Midbrain (tissue), 1 donor: ENCODE measurements around the gene KRTAP10-12.
"Not testable (repeated sequence)": the region's sequence is repeated elsewhere in the genome, so short reads cannot be mapped to it uniquely, and the experiment has no call there.

Experiments used
- DNase-seq: peaks from one replicate; lab custom pipeline; 2025; lab: John Stamatoyannopoulos, UW

KRTAP10-12 gene

DNA sequence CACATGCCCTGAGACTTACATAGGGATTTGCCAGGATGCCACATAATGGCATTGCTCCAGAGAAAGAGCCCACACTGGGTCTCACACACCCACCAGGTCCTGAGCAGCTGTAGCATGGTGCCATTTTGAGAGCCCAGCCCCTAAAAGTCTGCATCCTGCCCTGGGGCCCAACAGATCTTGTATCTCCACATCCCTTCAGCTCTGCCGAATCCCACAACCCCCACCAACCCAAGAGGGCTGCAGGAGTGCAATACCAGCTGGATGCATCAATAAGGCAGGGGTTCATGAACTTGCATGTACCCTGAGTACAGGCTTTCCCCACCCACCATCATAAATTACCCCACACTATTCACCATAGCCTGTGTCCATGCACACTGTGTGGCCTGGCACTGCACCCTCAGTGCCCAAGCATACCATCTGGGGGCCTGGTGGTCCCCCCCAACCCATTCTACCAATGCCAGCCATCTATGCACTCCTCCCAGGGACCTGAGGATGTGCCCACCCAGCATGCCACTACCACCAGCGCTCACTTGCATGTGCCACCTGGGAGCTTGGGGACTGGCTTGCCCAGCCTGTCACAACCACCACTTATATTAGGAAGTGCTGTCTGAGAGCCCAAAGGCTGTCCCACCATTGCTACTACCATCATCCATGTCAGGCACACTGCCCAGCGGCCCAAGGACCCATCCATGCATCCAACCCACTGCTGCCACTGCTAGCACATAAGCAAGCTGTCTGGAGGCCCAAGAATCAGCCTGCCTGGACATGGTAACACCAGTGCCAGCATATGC lies 26.1 kb upstream of the KRTAP10-12 start:
- DNase-seq = no peak

DNA sequence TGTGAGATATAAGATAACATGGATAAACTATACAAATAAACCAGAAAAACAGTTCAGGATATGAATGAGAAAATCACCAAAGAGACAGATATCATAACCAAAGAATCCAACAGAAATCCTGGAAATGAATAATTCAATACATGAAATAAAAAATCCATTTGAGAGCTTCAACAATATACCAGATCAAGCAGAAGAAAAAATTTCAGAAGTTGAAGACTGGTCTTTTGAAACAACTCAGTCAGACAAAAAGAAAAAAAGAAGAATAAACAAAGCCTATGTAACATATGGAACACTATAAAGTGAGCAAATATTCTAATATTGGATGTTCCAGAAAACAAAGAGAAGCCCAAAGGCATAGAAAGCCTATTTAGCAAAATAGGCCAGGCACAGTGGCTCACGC lies 25.1 kb upstream of the KRTAP10-12 start:
- no peak for DNase-seq

DNA sequence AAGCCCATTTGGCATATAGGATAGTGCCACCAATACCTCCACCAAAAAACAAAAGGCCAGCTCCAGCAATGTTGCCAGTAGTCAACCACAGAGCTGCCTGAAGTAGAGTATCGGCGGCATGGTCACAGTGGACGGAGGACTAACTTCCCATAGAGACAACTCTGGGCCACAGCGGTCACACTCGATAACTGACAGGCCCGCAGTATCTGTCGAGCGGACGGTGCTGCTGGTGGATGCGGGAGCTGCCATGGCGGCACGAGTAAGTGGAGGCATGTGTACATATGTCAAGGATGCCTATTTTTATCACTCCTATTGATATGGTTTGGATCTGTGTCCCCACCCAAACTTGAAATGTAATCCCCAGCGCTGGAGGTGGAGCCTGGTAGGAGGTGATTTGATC lies 19.1 kb upstream of the KRTAP10-12 start:
- DNase-seq = no peak

DNA sequence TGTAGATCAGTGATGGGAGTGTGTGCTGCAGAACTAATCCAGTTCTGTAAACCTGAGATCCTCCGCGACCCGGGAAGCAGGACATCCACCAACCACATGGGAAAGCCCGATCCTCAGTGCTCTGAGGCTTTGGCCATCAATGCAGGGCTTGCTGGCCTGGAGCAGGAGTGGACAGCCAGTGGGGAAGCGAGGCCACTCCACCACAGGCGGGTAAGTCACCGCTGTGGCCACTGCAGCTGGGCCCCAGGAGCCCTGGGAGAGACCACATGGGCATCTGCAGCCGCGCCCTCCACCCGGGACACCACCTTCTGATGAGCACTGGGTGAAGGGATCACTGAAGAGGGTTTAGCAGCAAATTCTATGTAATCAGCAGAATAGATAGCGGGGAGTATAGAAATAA lies 15.8 kb upstream of the KRTAP10-12 start:
- no peak for DNase-seq

DNA sequence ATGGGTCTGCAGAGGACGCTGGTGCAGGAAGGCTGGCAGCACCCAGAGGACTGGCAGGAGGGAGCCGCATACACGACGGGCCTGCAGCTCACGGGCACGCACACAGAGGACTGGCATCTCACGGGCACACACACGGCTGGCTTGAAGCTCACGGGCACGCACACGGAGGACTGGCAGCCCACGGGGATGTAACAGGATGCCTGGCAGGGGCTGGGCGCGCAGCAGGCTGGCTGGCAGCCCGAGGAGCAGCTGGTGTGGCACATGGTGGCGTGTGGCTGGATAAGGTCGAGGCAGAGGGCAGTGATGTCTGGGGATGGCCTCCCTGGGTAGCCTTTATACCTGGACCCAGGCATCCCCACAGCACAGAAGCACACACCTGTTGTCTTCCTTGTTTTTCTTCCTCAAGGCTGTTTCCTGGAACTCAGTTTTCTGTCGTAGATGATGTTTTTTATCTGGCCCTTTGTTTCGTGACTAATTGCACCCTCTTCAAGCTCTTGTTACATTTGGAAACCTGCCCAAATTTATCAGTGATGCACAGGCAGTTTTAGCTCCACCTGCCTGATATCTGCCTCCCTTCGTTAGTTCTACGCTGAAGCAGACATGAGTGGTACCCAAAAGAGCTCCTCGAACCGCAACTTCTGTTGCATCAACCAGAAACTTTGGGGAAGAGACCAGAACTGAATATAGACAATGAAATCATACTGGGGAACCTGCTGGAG lies 15.0 kb upstream of the KRTAP10-12 start, which contains the start of gene KRTAP12-1:
Gene KRTAP12-1, minus strand, starts transcription at position 303 of the 719 bp plus-strand sequence. Its CDS starts 40 bp downstream, at position 263.
- no peak for DNase-seq

DNA sequence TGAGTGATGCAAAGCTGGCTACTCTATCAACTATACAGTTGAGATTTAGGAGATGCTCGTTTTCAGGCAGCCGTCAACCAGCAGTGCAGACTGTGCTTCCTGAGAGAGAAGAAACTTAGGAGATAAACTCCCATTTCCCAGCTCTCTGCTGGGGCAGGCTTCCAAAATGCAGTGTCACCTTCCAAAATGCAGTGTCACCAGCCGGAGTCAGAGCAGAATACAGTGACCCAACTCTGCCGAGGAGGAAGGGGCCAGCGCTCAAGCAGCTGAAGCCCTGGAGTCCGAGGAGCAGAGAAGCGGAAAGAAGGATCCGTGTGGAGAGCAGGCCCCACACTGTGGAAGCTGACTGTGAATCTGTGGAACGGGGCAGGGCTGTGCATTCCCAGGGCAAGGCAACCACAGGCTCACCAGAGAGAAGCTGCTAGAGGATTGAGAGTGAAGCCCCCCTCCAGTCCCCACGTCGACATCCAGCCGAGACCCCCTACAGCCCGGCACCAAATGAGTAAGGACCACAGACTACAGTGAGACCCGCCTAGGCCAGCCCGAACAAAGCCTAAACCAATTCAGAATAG lies 14.3 kb upstream of the KRTAP10-12 start:
- no peak for DNase-seq

DNA sequence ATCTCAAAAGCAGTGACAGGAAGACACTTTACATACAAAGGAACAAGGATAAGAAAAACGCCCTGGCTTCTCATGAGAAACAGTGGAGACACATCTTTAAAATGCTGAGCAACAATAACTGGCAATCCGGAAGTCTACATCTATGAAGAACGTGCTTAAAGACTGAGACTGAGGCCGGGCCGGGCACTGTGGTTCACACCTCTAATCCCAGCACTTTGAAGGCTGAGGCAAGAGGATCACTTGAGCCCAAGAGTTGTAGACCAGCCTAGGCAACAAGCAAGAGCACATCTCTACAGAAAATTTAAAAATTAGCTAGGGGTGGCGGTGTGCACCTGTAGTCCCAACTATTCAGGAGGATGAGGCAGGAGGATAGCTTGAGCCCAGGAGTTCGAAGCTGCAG lies 12.9 kb upstream of the KRTAP10-12 start:
- no peak for DNase-seq

DNA sequence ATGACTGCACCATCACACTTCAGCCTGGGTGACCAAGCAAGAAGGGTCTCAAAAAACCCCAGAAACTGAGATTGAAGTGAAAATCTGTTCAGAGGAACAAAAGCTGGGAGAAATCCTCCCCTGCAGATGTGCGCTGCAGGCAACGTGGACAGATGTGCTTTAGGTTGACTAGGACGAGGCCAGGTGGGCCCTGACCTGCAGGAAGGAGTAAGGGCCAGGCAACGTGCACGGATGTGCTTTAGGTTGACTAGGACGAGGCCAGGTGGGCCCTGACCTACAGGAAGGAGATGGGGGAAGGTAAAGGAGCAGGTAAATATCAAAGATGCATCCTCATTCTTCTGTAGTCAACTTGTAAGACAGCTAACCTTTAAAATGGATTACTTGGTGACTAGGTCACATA lies 12.5 kb upstream of the KRTAP10-12 start:
- no peak for DNase-seq

DNA sequence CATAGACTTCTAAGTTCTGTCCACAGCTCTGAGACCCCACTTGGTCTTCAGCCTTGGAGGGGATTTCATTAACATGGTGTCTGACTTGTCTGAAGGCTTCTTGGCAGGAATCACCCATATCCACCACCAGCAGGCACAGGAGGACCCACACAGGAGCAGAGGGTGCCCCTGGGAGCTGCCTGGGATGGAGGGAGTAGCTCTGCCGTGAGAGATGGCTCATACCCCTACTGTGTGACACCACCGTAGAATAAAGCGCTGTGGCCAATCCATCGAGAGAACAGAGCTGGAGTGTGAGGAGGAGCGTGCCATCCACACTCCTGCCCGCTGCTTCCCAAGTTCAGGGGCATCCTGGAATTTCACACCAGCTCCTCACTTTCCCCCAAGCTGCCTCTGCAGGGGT lies 11.9 kb upstream of the KRTAP10-12 start:
- not testable (repeated sequence) for DNase-seq

DNA sequence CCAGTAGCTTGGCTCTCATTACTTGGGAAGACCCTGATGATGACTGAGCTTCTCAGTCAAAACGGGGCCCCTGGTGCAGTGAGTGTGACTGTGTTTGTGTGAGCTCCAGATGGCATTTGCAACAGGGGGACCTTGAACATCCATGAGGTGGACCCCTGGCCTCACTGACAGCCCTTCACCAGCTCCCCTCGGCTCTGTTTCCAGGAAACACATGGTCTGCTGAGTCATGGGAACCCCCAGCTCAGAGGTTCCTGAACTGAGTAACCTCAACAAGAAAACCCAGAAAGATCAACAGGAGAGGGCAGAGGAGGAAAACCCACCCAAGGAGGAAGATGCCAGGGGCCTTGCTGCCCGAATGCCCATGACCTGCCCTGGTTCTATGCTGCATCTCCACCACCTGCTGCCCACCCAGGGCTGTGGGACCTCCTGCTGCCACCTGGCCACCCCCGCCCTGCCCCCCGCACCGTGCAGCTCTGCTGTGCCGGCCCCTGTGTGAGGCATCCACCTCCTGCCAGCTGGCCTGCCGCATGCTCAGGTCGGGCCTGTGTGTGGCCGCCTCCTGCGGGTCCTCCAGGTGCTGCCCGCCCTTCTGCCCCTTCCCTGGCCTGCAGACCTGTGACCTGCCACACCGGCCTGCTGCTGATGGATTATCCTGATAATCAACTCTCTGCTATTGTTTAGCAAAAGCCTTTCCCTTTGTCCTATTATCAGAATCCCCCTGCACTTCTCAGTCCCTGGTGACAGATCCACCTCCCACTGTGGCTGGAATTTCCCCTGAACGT lies 10.8 kb upstream of the KRTAP10-12 start:
- DNase-seq = no peak

DNA sequence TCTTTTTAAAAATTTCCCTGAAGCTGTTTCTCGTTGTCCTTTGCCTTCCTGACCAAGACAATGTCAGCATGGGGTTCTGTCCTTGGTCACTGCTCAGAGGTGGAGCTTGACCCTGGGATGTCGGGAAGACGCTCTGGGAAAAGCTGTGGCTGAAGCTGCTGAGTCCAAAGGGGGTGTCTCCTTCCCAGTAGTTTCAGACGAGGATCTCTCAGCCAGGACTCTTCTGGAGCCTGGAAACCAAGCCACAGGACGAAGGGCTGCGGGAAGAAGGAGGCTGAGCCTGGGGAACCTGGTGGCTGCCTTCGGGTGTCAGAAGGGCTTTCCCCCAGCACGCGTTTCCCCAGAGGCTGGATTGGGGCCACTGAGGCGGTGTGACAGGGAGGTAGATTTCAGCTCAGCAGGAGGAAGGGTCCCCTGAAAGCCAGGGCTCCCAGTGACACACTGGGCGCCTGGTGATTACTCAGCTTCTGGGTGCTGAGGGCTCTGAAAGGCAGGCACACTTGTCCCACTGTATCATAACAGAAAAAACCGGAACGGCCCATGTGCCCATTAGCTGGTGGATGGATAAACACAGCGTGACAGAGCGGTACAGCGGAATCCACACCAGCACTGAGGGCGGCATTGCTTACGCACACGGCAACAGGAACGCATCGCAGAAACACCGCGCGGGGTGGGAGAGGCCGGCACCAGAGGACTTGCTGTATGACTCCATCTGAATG lies 10.0 kb upstream of the KRTAP10-12 start:
- no peak for DNase-seq

DNA sequence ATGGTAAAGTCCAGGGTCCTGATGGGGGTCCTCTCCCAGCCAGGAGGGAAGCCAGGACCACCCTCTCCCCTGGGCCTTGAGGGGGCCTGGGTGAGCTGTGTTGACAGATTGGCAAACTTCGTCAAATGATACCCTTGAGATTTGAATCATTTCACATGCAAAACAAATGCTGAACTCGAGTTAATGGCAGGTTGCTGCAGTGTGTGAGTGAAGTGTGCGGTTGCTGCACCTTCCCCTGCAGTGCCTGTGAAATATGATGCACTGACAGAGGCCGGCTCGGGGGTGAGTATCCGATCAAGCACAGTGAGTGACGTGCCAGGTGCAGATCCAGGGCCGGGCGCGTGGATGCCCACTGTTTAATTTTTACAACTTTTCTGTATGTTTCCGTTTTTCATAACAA lies 9.3 kb upstream of the KRTAP10-12 start:
- no peak for DNase-seq

DNA sequence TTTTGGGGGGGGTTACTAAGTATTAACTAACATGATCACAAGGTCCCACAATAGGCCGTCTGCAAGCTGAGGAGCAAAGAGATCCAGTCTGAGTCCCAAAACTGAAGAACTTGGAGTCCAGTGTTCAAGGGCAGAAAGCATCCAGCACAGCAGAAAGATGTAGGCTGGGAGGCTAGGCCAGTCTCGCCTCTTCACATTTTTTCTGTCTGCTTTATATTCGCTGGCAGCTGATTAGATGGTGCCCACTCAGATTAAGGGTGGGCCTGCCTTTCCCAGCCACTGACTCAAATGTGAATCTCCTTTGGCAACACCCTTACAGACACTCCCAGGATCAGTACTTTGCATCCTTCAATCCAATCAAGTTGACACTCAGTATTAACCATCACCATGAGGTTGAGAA lies 7.2 kb upstream of the KRTAP10-12 start:
- DNase-seq = not testable (repeated sequence)

DNA sequence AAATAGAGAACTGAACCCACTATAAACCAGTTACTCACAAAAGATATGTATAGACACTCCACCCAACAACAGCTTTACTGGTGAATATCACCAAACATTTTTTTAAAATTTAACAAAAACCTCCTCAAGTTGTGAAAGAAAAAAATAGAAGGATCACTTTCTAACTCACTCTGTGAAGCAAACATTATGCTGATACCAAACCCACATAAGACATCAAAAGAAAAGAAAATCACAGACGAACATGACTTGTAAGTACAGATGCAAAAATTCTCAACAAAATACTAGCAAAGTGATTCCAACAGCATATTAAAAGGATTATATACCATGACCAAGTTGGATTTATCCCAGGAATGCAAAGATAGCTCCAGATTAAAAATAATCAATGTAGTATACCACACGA lies 5.3 kb upstream of the KRTAP10-12 start:
- no peak for DNase-seq

DNA sequence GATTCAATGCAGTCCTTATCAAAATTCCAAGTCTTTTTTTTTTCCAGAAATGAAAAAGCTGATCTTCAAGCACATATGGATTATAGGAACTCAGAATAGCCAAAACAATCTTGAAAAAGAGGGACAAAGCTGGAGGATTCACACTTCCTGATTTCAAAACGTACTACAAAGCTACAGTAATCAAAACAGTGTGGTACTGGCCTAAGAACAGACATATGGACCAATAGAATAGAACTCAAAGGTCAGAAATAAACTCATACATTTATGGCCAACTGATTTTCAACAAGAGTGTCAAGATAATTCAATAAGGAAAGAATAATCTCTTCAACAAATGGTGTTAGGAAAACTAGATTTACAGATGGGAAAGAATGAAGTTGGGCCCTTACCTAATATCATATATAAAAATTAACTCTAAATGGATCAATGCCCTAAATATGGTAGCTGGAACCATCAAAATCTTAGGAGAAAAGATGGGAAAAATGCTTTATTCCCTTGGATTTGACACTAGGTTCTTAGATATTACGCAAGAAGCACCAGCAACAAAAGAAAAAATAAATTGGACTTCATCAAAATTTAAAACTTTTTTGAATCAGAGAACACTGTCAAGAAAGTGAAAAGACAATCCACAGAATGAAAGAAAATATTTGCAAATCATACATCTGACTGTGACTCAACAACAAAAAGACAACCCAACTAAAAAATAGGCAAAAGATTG lies 4.0 kb upstream of the KRTAP10-12 start:
- no peak for DNase-seq

DNA sequence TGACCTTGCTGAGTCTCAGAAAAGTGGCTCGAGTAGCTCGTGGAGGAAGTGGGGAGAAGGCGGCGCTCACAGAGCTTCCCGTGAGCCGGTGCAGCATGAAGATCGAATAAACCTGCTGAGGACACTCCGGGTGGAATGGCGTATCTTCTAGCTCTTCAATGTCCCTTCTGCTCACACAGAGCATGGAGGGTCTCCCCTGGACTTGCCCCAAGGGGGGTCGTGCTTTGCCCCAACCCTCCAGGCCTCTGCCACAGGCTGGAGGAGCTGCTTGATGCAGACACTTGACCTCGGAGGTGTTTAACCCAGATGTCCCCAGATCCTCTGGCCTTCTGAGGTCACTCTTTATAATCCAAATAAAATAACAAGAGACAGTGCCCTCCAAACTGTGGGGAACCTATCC lies 2.2 kb upstream of the KRTAP10-12 start:
- no peak for DNase-seq

DNA sequence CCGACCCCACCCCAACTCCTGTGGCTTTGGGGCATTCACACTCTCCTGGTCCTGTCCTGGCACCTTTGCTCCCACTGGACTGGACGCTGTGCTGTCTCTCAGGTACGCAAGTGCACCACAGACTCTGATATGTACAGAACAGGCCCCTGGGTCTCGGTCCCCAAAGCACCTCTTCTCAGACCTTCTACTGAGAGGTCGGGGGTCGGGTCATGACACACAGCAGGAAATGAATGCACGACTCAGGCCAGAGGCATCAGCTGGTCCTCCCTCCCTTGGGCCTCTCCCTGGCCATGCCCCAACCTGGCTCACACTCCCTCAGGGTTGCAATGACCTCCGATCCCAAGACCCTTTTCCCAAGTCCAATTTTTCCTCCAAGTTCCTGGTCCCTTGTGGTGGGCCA lies 1.8 kb upstream of the KRTAP10-12 start:
- DNase-seq = no peak

DNA sequence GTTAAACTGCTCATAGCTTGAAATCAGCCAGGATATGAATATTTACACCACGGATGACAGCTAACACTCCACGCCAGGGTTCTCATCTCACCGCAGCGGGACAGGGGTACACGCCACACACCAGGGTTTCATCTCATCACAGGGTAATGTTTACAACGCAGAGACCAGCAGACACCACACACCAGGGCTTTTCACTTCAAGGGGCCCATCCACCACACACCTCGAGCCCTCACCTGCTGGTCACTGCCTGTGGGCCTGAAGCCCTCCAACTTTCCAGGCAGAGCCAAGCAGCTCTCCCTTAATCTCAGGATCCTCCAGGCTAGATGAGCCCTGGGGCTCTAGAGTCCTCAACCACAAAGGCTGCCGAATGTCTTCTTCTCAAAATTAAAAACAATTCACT lies 1.3 kb upstream of the KRTAP10-12 start:
- no peak for DNase-seq

DNA sequence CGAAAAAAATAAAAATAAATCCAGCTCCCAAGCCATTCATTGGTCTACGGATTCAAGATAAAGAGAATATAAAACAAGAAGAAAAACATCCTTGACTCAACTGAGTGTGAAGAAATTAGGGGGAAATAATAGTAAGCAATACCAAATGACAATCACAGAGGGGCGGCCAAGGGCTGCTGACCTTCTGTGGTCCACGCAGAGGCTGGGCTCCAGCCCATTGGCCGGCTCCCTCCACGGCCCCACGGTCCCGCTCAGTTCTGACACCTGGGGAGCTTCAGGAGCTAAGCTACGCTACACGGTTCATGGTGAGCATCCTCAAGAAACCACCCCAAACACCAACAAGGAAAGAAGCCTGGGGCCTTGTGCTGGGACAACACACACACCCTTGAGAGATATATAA lies 400 bp upstream of the KRTAP10-12 start:
- no peak for DNase-seq

DNA sequence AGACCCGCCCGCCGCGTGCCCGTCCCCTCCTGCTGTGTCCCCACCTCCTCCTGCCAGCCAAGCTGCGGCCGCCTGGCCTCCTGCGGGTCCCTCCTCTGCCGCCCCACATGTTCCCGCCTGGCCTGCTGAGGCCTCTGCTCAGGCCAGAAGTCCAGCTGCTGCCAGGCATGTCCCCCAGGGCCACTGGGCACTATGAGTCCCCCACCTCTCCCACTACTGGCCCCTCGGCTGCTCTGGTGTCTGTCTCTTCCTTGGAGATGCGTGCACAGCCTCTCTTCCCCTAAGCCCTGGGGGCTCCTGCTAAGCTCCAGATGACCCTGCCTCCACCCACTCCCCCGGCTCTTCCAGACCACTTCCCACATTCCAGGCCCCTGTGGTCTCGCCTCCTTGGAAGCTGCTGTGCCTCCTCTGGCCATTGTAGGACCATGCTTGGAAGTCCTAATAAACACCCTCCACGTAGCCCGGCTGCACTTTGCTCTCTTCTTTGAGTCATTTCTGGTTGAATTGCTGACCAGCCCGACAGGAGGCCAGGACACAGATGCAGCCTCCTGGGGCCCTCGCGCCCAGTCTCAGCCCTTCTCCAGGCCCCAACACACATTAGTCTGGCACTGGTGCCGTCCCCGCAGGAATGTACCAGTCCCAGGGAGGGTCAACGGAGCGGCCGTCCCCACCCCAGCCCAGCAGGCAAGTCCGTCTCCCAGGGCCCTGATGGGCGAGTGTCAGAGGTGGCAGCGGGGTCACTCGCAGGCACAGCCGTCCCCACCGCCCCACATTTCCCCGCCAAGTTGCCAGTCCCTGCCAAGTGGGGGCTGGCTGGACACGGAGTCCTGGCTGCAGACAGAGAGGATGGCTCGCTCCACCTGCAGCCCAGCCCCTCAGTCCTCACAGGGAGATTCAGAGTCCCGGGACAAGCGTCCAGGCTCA lies 1.1 kb downstream of the KRTAP10-12 start:
- DNase-seq = no peak
